Activated CD4-positive, alpha-beta T cell treated with anti-CD3 and anti-CD28 coated beads for 4 hours (primary cell): ENCODE results near the gene SUCNR1.
A peak's percentile ranks its signal among the peaks of the same experiment; 100 is the strongest.
"Not testable (repeated sequence)": the region's sequence is repeated elsewhere in the genome, so short reads cannot be mapped to it uniquely, and the experiment has no call there.

Experiments
- DNase-seq, 2 donors: peaks; one replicate each; pipeline ENCODE4 v3.0.0-alpha.2; 2020

Gene SUCNR1

GRCh38 chr3:151873398-151873797 lies at the start of gene SUCNR1:
Gene SUCNR1, plus strand, starts transcription at chr3:151873643. Its CDS starts 6,250 bp downstream, at chr3:151879893.
- DNase-seq: no peak

- no peak for DNase-seq
Measured at GRCh38 chr3:151827816-151828215, 45.6 kb upstream of the SUCNR1 start.

- DNase-seq: no peak
Measured at GRCh38 chr3:151835751-151836525, 37.5 kb upstream of the SUCNR1 start.

GRCh38 chr3:151837057-151837456 lies 36.4 kb upstream of the SUCNR1 start:
- DNase-seq: no peak

- peak; percentile 4 to 19 for DNase-seq
Measured at GRCh38 chr3:151838574-151839312, 34.7 kb upstream of the SUCNR1 start.

- DNase-seq: no peak
Measured at GRCh38 chr3:151839313-151839631, 34.2 kb upstream of the SUCNR1 start.

GRCh38 chr3:151841801-151842200 lies 31.6 kb upstream of the SUCNR1 start:
- DNase-seq: no peak

- no peak for DNase-seq
Measured at GRCh38 chr3:151843275-151843674, 30.2 kb upstream of the SUCNR1 start.

- no peak for DNase-seq
Measured at GRCh38 chr3:151845306-151845905, 28.0 kb upstream of the SUCNR1 start.

GRCh38 chr3:151850065-151850464 lies 23.4 kb upstream of the SUCNR1 start:
- not testable (repeated sequence) for DNase-seq

- no peak for DNase-seq
Measured at GRCh38 chr3:151852074-151852811, 21.2 kb upstream of the SUCNR1 start.

GRCh38 chr3:151856118-151856517 lies 17.3 kb upstream of the SUCNR1 start:
- no peak for DNase-seq

GRCh38 chr3:151856641-151857040 lies 16.8 kb upstream of the SUCNR1 start:
- no peak for DNase-seq

- DNase-seq: no peak
Measured at GRCh38 chr3:151859233-151859673, 14.2 kb upstream of the SUCNR1 start.

GRCh38 chr3:151859905-151860304 lies 13.5 kb upstream of the SUCNR1 start:
- no peak for DNase-seq

- no peak for DNase-seq
Measured at GRCh38 chr3:151863611-151864010, 9.8 kb upstream of the SUCNR1 start.

GRCh38 chr3:151864423-151865101 lies 8.9 kb upstream of the SUCNR1 start:
- DNase-seq: no peak

- no peak for DNase-seq
Measured at GRCh38 chr3:151866711-151867410, 6.6 kb upstream of the SUCNR1 start.

- DNase-seq: no peak
Measured at GRCh38 chr3:151867666-151868065, 5.8 kb upstream of the SUCNR1 start.

GRCh38 chr3:151869181-151869580 lies 4.3 kb upstream of the SUCNR1 start:
- no peak for DNase-seq

- no peak for DNase-seq
Measured at GRCh38 chr3:151871639-151872468, 1.6 kb upstream of the SUCNR1 start.
